Mesenchymal stem cell (in vitro differentiated cells and primary cell): ENCODE measurements around the gene PPL.

ENCODE experiments used
- DNase-seq: peaks from one replicate; pipeline ENCODE4 v3.0.0-alpha.2; 2013
- H2AFZ ChIP-seq: one replicate; pipeline ENCODE4 v1.6.1; 2013; ENCODE audit warnings: low read depth, mild to moderate bottlenecking, control low read depth, inconsistent platforms, low read length, moderate library complexity
- H2AK5ac ChIP-seq: 2 replicates; pipeline ENCODE4 v1.6.1; 2013; ENCODE audit warnings: low read length, moderate library complexity, mild to moderate bottlenecking, inconsistent platforms; ENCODE audit not compliant: severe bottlenecking
- H2BK120ac ChIP-seq: one replicate; pipeline ENCODE4 v1.6.1; 2013; ENCODE audit warnings: low read depth, mild to moderate bottlenecking, inconsistent platforms, low read length, moderate library complexity
- H2BK12ac ChIP-seq, 2 experiments: one replicate each; pipeline ENCODE4 v1.6.1; 2013; ENCODE audit warnings: inconsistent platforms in 2 of 2, low read length in 2 of 2, mild to moderate bottlenecking in 2 of 2, moderate library complexity in 2 of 2, control low read depth in 1 of 2
- H2BK15ac ChIP-seq: one replicate; pipeline ENCODE4 v1.6.1; 2013; ENCODE audit warnings: mild to moderate bottlenecking, low read depth, inconsistent platforms; ENCODE audit not compliant: poor library complexity, severe bottlenecking
- H2BK5ac ChIP-seq: 2 replicates; pipeline ENCODE4 v1.6.1; 2013; ENCODE audit warnings: low read depth, mild to moderate bottlenecking, low read length, control low read depth, inconsistent platforms; ENCODE audit not compliant: poor library complexity, severe bottlenecking
- H3K14ac ChIP-seq, 2 experiments: one replicate each; pipeline ENCODE4 v1.6.1; 2013; ENCODE audit warnings: inconsistent platforms in 2 of 2, low read length in 2 of 2, control low read depth in 1 of 2, mild to moderate bottlenecking in 1 of 2, moderate library complexity in 1 of 2
- H3K18ac ChIP-seq, 2 experiments: one replicate each; pipeline ENCODE4 v1.6.1; 2013; ENCODE audit warnings: inconsistent platforms in 2 of 2, low read length in 2 of 2, control low read depth in 1 of 2, low read depth in 1 of 2, mild to moderate bottlenecking in 1 of 2
- H3K23ac ChIP-seq, 2 experiments: one replicate each; pipeline ENCODE4 v1.6.1; 2013; ENCODE audit warnings: inconsistent platforms in 2 of 2, low read length in 2 of 2, mild to moderate bottlenecking in 2 of 2, moderate library complexity in 2 of 2, control low read depth in 1 of 2
- H3K27ac ChIP-seq: 2 replicates; pipeline ENCODE4 v1.5.1; 2013; ENCODE audit warnings: mild to moderate bottlenecking, moderate library complexity, low read length, control low read depth, inconsistent platforms; ENCODE audit not compliant: poor library complexity, severe bottlenecking
- H3K27me3 ChIP-seq, 2 experiments: 2 replicates each; pipeline versions ENCODE4 v1.6.1 to v1.7.0; 2013; ENCODE audit warnings: low read length in 2 of 2, mild to moderate bottlenecking in 2 of 2, moderate library complexity in 2 of 2, control low read depth in 1 of 2, inconsistent platforms in 1 of 2; ENCODE audit not compliant: control insufficient read depth in 1 of 2, insufficient read depth in 1 of 2
- H3K36me3 ChIP-seq, 2 experiments: 2 replicates each; pipeline versions ENCODE4 v1.6.1 to v1.7.0; 2013; ENCODE audit warnings: low read length in 2 of 2, control low read depth in 1 of 2, inconsistent platforms in 1 of 2, low read depth in 1 of 2, mild to moderate bottlenecking in 1 of 2; ENCODE audit not compliant: insufficient read depth in 2 of 2, control insufficient read depth in 1 of 2
- H3K4ac ChIP-seq, 2 experiments: one replicate each; pipeline ENCODE4 v1.6.1; 2013; ENCODE audit warnings: inconsistent platforms in 2 of 2, low read length in 2 of 2, mild to moderate bottlenecking in 2 of 2, moderate library complexity in 2 of 2, control low read depth in 1 of 2, low read depth in 1 of 2
- H3K4me1 ChIP-seq: 2 replicates; pipeline ENCODE4 v1.6.1; 2013; ENCODE audit warnings: low read depth, low read length, control low read depth; ENCODE audit not compliant: control insufficient read depth, insufficient read depth
- H3K4me2 ChIP-seq: 2 replicates; pipeline ENCODE4 v1.6.1; 2013; ENCODE audit warnings: low read length, mild to moderate bottlenecking, inconsistent platforms; ENCODE audit not compliant: poor library complexity, severe bottlenecking
- H3K4me3 ChIP-seq, 2 experiments: 2 replicates each; pipeline versions ENCODE4 v1.5.1 to v1.7.0; 2013; ENCODE audit warnings: low read length in 2 of 2, mild to moderate bottlenecking in 2 of 2, control low read depth in 1 of 2, low read depth in 1 of 2; ENCODE audit not compliant: insufficient read depth in 1 of 2
- H3K79me1 ChIP-seq: replicated peaks from 2 replicates; pipeline ENCODE4 v1.6.1; 2013; ENCODE audit warnings: mild to moderate bottlenecking, control low read depth, low read length, inconsistent platforms; ENCODE audit not compliant: poor library complexity, severe bottlenecking
- H3K9ac ChIP-seq: 2 replicates; pipeline ENCODE4 v1.7.0; 2013; ENCODE audit warnings: mild to moderate bottlenecking, low read length, moderate library complexity
- H3K9me3 ChIP-seq: 2 replicates; pipeline ENCODE4 v1.7.0; 2013; ENCODE audit warnings: mild to moderate bottlenecking, low read length; ENCODE audit not compliant: control insufficient read depth
- H4K8ac ChIP-seq: one replicate; pipeline ENCODE4 v1.6.1; 2013; ENCODE audit warnings: inconsistent platforms, mild to moderate bottlenecking, low read length, moderate library complexity
- H4K91ac ChIP-seq: one replicate; pipeline ENCODE4 v1.6.1; 2013; ENCODE audit warnings: mild to moderate bottlenecking, low read length, inconsistent platforms
- WGBS: methylation state at CpG from one replicate; pipeline ENCODE4 v1.1.7; 2013; ENCODE audit warnings: mixed read lengths; 5-methylcytosine and 5-hydroxymethylcytosine counted together

Gene PPL

DNA sequence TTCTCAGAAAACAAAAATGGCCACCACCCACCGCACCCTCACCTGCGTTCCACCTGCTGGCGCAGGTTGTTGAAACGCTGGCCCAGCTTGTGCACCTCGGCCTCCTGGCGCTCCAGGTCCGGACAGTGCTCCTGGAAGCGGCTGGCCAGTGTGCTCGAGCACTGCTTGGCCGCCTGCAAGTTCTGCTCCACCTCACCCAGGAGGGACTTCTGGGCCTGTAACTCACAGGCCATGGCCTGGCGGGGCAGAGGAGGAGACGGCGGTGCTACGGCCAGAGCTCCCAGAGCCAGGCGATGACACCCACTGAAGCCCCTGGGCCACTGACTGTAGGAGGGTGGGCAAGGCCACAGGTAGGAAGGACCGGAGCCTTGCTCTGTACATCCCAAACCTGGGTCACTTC, 46.3 kb downstream of the PPL start:
- no peak overlapping the region for H2BK15ac ChIP-seq
- no peak for DNase-seq
- no peak overlapping the region for H3K27ac ChIP-seq
- H2AFZ ChIP-seq, result no peak overlapping the region
- no peak overlapping the region for H2BK120ac ChIP-seq
- H3K14ac ChIP-seq, result no peak overlapping the region
- no peak overlapping the region for H3K4ac ChIP-seq
- H4K8ac ChIP-seq, result no peak overlapping the region
- no peak overlapping the region for H3K9ac ChIP-seq
- 96% methylated on average over 16 of the region's 16 CpGs for WGBS
- no peak overlapping the region for H4K91ac ChIP-seq
- H2AK5ac ChIP-seq, result no peak overlapping the region
- H3K9me3 ChIP-seq, result no peaks in the 10 kb centered on the region
- no peak overlapping the region for H2BK5ac ChIP-seq
- H3K4me2 ChIP-seq, result no peak overlapping the region
- H3K4me3 ChIP-seq, result no peak overlapping the region
- H2BK12ac ChIP-seq, result no peak overlapping the region
- no peak overlapping the region for H3K18ac ChIP-seq
- peaks cover 17% of the 10 kb centered on the region for H3K79me1 ChIP-seq
- H3K4me1 ChIP-seq, result peaks cover 14% of the 10 kb centered on the region
- no peak overlapping the region for H3K23ac ChIP-seq
- H3K27me3 ChIP-seq, result no peaks in the 10 kb centered on the region
- H3K36me3 ChIP-seq, result peaks cover 92 to 97% of the 10 kb centered on the region in 2 experiments

DNA sequence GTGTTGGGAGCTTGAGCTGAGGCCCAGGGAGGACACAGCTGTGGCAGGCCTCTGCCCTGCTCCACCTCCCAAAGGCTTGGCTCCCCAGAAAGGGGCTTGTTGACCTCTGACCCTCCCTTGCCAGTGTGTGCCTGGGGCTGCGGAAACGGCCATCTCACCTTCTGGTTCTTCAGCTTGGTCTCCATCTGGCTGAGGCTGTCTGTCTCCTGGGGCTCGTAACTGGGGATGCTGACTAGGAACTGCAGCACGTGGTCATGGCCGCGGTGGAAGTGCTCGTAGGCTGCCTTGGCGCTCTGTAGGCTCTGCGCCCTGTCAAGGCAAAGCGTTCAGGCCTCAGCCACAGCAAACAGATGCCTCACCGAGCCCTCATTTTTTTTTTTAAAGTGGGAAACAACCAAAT, 46.9 kb downstream of the PPL start:
- Histone ChIP-seq H3K9me3 (no peaks in the 10 kb centered on the region), H3K27me3 (no peaks in the 10 kb centered on the region), H3K18ac (no peak overlapping the region), H3K23ac (no peak overlapping the region), H2BK12ac (no peak overlapping the region), H3K9ac (no peak overlapping the region), H3K4me2 (no peak overlapping the region), H2BK15ac (no peak overlapping the region), H2AFZ (no peak overlapping the region), H3K36me3 (peaks cover 92 to 97% of the 10 kb centered on the region in 2 experiments), H3K27ac (no peak overlapping the region), H3K14ac (no peak overlapping the region), H4K91ac (no peak overlapping the region), H3K4me1 (peaks cover 14% of the 10 kb centered on the region), H4K8ac (no peak overlapping the region), H3K4me3 (no peak overlapping the region), H2AK5ac (no peak overlapping the region), H2BK5ac (no peak overlapping the region), H3K79me1 (peaks cover 24% of the 10 kb centered on the region), H2BK120ac (no peak overlapping the region), H3K4ac (no peak overlapping the region)
- no peak for DNase-seq
- WGBS, result 86% methylated on average over 11 of the region's 11 CpGs

DNA sequence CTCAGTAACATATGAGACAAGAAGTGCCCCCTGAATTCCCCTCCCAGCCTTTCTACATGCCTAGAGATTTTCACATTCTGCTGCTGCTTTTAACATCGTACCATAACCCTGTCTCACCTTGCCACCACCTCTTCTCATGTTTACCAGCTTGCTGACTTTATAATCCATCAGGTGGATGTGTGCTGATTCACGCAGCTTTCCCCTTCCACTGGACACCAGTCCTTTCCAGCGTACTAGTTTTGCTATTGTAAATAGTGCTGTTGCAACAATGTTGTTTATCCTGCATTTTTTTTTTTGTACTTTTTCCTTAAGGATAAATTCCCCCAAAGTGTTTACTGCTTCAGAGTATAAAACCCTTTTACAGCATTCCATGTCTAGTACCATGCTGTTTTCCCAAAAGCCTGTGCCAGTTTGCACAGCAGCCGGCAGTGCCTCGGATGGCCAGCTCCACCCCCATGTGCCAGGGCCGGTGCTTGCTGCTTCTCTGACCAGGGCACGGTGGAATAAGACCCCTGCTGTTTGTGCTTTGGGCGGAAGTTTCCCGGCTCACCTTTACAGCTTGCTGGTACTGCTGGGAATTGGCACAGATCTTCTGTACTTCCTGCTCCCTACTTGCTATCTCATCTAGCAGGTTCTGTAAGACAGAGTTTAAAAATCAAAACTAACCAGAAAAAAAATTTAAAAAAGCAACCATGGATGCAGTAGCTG, 48.4 kb downstream of the PPL start:
- Histone ChIP-seq H3K4me3 (peak overlapping the region in 1 of 2 experiments; percentile 5), H4K8ac (no peak overlapping the region), H2AK5ac (no peak overlapping the region), H2BK12ac (no peak overlapping the region), H2BK5ac (no peak overlapping the region), H3K9me3 (no peaks in the 10 kb centered on the region), H3K14ac (no peak overlapping the region), H3K23ac (no peak overlapping the region), H2BK15ac (no peak overlapping the region), H3K27ac (no peak overlapping the region), H3K79me1 (peaks cover 34% of the 10 kb centered on the region), H3K27me3 (no peaks in the 10 kb centered on the region), H3K36me3 (peaks cover 93 to 97% of the 10 kb centered on the region in 2 experiments), H3K4me1 (peaks cover 15% of the 10 kb centered on the region), H4K91ac (no peak overlapping the region), H3K4ac (no peak overlapping the region), H2AFZ (no peak overlapping the region), H3K4me2 (no peak overlapping the region), H3K18ac (no peak overlapping the region), H3K9ac (no peak overlapping the region), H2BK120ac (no peak overlapping the region)
- peak; percentile 4 for DNase-seq
- WGBS, result 98% methylated on average over 7 of the region's 9 CpGs

DNA sequence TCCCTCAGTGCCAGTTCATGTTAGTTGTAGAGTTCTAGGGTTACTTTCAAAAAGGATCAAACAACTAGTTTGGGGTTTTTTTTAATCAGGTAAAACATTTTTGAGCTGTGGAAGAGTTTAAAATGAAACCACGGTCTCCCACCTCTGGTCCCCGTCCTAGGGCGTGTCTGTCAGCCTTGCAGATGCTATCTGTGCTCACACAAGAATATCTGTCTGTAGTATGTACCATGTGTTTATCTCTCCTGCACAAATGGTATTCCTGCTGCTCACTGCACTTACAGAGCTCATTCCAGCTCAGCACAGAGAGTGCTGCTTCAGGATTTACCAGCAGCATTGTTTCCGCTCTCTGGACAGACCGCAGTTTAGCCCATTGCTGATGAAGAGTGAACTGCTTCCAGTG, 50.8 kb downstream of the PPL start:
- H3K36me3 ChIP-seq, result peaks cover 86 to 97% of the 10 kb centered on the region in 2 experiments
- H4K8ac ChIP-seq, result no peak overlapping the region
- no peak overlapping the region for H3K27ac ChIP-seq
- H4K91ac ChIP-seq, result no peak overlapping the region
- H3K79me1 ChIP-seq, result peaks cover 36% of the 10 kb centered on the region
- H2BK12ac ChIP-seq, result no peak overlapping the region
- no peak overlapping the region for H3K4me3 ChIP-seq
- no peak overlapping the region for H3K14ac ChIP-seq
- H2BK5ac ChIP-seq, result no peak overlapping the region
- H3K18ac ChIP-seq, result no peak overlapping the region
- H3K4me1 ChIP-seq, result peaks cover 18% of the 10 kb centered on the region
- over 99% methylated on average over 5 of the region's 5 CpGs for WGBS
- H3K23ac ChIP-seq, result no peak overlapping the region
- no peak overlapping the region for H3K4me2 ChIP-seq
- H2BK120ac ChIP-seq, result no peak overlapping the region
- DNase-seq, result no peak
- H3K9me3 ChIP-seq, result no peaks in the 10 kb centered on the region
- no peak overlapping the region for H3K9ac ChIP-seq
- no peak overlapping the region for H2AK5ac ChIP-seq
- H3K4ac ChIP-seq, result no peak overlapping the region
- no peak overlapping the region for H2AFZ ChIP-seq
- H3K27me3 ChIP-seq, result no peaks in the 10 kb centered on the region
- H2BK15ac ChIP-seq, result no peak overlapping the region
